ENCODE data around the gene DDX4. TPM values are rescaled to one million over a fixed set of nuclear protein-coding genes. Genes with fewer than 3 reads are reported as not detected.

The DDX4 gene
- total and polyA plus RNA-seq, 9 of the 15 experiments (the other 6 are each of a cell fraction or from before 2014, with no cell fraction given), result not detected

GRCh38 chr5:55691265-55692105, 46.4 kb upstream of the DDX4 start (continued):
- TF ChIP-seq, protein P1, sequence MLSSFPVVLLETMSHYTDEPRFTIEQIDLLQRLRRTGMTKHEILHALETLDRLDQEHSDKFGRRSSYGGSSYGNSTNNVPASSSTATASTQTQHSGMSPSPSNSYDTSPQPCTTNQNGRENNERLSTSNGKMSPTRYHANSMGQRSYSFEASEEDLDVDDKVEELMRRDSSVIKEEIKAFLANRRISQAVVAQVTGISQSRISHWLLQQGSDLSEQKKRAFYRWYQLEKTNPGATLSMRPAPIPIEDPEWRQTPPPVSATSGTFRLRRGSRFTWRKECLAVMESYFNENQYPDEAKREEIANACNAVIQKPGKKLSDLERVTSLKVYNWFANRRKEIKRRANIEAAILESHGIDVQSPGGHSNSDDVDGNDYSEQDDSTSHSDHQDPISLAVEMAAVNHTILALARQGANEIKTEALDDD (IDR thresholded peaks at IDR 0.05), result no peak
- TF ChIP-seq ZNF449 (CRISPR knock-in tag; IDR thresholded peaks at IDR 0.05) (no peak), ATF1 (CRISPR knock-in tag; IDR thresholded peaks at IDR 0.05) (no peak), ATF1 (tag; IDR thresholded peaks at IDR 0.05) (no peak), RUNX1 (IDR thresholded peaks at IDR 0.05; ENCODE audit: low read depth) (no peak), SMC3 (conservative IDR thresholded peaks at IDR 0.05; ENCODE audit: insufficient read depth, low read depth, low read length) (0 out of 2 replicates have a peak, but pooled peaks have one; percentile 16), RB1 (IDR thresholded peaks at IDR 0.05; ENCODE audit: low read depth) (no peak), SAFB2 (IDR thresholded peaks at IDR 0.05; ENCODE audit: borderline replicate concordance, low read depth, low read length, severe bottlenecking) (no peak), SRSF9 (IDR thresholded peaks at IDR 0.05; ENCODE audit: borderline replicate concordance, low read depth, low read length) (no peak), ZNF436 (CRISPR knock-in tag; IDR thresholded peaks at IDR 0.05) (no peak), CCAR2 (IDR thresholded peaks at IDR 0.05; ENCODE audit: low read depth, low read length) (no peak)
- TF ChIP-seq, protein P2, sequence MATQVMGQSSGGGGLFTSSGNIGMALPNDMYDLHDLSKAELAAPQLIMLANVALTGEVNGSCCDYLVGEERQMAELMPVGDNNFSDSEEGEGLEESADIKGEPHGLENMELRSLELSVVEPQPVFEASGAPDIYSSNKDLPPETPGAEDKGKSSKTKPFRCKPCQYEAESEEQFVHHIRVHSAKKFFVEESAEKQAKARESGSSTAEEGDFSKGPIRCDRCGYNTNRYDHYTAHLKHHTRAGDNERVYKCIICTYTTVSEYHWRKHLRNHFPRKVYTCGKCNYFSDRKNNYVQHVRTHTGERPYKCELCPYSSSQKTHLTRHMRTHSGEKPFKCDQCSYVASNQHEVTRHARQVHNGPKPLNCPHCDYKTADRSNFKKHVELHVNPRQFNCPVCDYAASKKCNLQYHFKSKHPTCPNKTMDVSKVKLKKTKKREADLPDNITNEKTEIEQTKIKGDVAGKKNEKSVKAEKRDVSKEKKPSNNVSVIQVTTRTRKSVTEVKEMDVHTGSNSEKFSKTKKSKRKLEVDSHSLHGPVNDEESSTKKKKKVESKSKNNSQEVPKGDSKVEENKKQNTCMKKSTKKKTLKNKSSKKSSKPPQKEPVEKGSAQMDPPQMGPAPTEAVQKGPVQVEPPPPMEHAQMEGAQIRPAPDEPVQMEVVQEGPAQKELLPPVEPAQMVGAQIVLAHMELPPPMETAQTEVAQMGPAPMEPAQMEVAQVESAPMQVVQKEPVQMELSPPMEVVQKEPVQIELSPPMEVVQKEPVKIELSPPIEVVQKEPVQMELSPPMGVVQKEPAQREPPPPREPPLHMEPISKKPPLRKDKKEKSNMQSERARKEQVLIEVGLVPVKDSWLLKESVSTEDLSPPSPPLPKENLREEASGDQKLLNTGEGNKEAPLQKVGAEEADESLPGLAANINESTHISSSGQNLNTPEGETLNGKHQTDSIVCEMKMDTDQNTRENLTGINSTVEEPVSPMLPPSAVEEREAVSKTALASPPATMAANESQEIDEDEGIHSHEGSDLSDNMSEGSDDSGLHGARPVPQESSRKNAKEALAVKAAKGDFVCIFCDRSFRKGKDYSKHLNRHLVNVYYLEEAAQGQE (IDR thresholded peaks at IDR 0.05; ENCODE audit: borderline replicate concordance), result peak; percentile 58; the same call in 1 of the 2 replicates
- TF ChIP-seq, protein P2 (CRISPR knock-in tag; IDR thresholded peaks at IDR 0.05; ENCODE audit: low read depth), result no peak
- TF ChIP-seq, protein P3, sequence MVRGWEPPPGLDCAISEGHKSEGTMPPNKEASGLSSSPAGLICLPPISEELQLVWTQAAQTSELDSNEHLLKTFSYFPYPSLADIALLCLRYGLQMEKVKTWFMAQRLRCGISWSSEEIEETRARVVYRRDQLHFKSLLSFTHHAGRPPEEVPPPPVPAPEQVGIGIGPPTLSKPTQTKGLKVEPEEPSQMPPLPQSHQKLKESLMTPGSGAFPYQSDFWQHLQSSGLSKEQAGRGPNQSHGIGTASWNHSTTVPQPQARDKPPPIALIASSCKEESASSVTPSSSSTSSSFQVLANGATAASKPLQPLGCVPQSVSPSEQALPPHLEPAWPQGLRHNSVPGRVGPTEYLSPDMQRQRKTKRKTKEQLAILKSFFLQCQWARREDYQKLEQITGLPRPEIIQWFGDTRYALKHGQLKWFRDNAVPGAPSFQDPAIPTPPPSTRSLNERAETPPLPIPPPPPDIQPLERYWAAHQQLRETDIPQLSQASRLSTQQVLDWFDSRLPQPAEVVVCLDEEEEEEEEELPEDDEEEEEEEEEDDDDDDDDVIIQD (CRISPR knock-in tag; IDR thresholded peaks at IDR 0.05), result no peak
